GM23338 (cell line): Measurements from ENCODE around the gene LRIG3.

Experiments used
- CREB1 ChIP-seq: fragments of 250-450 bp; sonication (Bioruptor Pico); IDR thresholded peaks from 2 replicates; pipeline ENCODE4 v1.5.0; 2020; ENCODE audit warnings: low read depth, mild to moderate bottlenecking, moderate library complexity
- CTCF ChIP-seq, 2 experiments: fragments of 200-600 bp in 1 of 2; sonication (generic) in 1 of 2; conservative IDR thresholded peaks; 2 replicates each; pipeline versions ENCODE4 v1.5.1 to v1.6.1; 2016 to 2017; ENCODE audit warnings: antibody characterized with exemption in 2 of 2, low read depth in 2 of 2, mild to moderate bottlenecking in 2 of 2, moderate library complexity in 1 of 2
- EZH2 ChIP-seq: fragments of 200-600 bp; sonication (generic); IDR thresholded peaks from one replicate; pipeline ENCODE4 v1.8.0; 2017; ENCODE audit warnings: antibody characterized with exemption, mild to moderate bottlenecking, low read depth; ENCODE audit not compliant: unreplicated experiment
- EZH2phosphoT487 ChIP-seq: fragments of 200-600 bp; sonication (generic); IDR thresholded peaks from one replicate; pipeline ENCODE4 v1.8.1; 2018; ENCODE audit warnings: antibody characterized with exemption; ENCODE audit not compliant: unreplicated experiment
- POLR2AphosphoS5 ChIP-seq: IDR thresholded peaks from 2 replicates; pipeline ENCODE4 v1.6.1; 2016; ENCODE audit warnings: antibody characterized with exemption, low read depth
- REST ChIP-seq: IDR thresholded peaks from one replicate; pipeline ENCODE4 v1.6.1; 2018; ENCODE audit warnings: antibody characterized with exemption; ENCODE audit not compliant: unreplicated experiment
- STAT1 ChIP-seq: IDR thresholded peaks from one replicate; pipeline ENCODE4 v1.6.1; 2016; ENCODE audit warnings: antibody characterized with exemption; ENCODE audit not compliant: unreplicated experiment
- ZNF331 ChIP-seq: fragments of 250-450 bp; sonication (Bioruptor Pico); IDR thresholded peaks from 2 replicates; pipeline ENCODE4 v1.5.0; 2020; ENCODE audit warnings: low read depth, mild to moderate bottlenecking, moderate library complexity

- TF ChIP-seq CTCF (conservative IDR thresholded peaks at IDR 0.05; ENCODE audit: low read depth in 2 of 2) (no peak), POLR2AphosphoS5 (no peak), REST (no peak), EZH2phosphoT487 (no peak), EZH2 (no peak), CREB1 (CRISPR knock-in tag) (no peak), ZNF331 (CRISPR knock-in tag) (no peak), STAT1 (no peak)
These were observed 49.7 kb downstream of the LRIG3 start for GRCh38 chr12:58870595-58870994.
